GM21367 (cell line): Measurements from ENCODE around the gene PDE4D.
"Not testable (repeated sequence)": the region's sequence is repeated elsewhere in the genome, so short reads cannot be mapped to it uniquely, and the experiment has no call there.

ENCODE experiments used
- ATAC-seq: cut with Tn5 transposase; IDR thresholded peaks from one replicate; pipeline ENCODE4 v1.9.1; 2021; ENCODE audit not compliant: unreplicated experiment

Gene PDE4D

DNA sequence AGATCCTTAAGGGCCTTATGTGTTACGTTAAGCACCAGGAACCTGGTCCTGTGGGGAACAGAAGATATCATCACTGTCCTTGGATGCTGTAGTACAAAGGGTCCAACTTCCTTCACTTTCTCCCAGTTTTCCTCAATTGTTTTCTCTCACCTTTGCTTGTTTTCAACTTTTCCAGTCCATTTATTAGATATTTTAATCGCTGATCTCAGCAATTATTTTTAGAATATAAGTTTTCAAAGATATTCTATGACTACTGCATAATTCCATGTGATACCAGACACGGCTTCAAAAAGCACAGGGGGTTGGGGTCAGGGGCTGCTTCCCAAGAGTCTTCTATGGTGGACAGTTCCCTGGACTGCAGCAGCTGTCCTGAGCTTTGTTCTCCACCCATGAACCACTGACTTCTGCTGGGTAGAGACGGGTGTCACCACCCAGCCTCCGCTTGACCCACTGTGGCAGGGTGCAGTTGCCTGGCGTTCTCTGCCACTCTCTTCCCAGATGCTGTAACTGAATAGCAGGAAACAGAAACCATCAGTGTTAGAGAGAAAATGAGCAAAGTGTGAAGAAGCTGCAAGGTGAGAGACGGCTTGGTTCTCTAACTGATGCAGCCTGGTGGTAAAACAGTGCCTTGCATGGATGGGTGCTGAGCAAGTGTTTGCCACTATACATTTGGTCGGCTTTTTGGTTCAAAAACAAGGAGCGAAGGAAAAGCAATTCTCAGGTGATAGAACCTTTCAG, 927.7 kb downstream of the PDE4D start:
- ATAC-seq: no peak

DNA sequence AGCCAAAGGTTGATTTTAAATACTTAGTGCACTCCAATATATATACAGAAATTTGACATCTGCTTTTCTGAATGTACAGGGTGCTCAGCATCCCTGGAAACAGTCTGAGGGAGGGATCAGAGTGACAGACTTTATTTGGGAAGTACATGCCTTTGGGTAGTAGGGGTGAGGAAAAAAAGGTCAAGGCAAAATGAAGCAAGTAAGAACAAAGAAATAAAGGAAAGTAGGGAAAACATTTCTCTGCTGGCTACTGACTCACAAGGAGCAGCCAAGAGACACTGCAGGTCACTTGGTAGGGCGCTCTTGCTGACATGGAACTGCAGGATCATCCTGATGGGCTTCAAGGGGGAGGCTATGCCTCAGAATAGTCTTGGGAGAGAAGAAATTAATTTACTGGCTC, 929.7 kb downstream of the PDE4D start:
- ATAC-seq: no peak

DNA sequence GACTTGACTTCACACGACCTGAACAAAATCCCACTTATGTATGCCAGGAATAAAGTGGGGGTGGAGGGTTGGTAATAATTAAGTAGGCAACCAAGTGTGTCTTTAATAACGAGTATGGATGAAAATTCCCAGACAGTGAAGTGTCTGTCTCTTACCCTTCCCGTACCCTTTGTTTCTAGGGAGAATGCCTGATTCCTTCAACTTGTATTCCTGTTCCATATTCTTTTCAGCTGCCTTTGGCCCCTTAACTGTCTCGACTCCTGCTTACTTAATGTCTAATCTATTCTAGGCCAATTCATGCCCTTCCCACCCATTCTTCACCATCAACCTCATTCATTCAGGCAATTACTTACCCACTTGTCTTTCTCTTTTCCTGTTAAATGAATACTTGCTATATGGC, 930.2 kb downstream of the PDE4D start:
- ATAC-seq: no peak

DNA sequence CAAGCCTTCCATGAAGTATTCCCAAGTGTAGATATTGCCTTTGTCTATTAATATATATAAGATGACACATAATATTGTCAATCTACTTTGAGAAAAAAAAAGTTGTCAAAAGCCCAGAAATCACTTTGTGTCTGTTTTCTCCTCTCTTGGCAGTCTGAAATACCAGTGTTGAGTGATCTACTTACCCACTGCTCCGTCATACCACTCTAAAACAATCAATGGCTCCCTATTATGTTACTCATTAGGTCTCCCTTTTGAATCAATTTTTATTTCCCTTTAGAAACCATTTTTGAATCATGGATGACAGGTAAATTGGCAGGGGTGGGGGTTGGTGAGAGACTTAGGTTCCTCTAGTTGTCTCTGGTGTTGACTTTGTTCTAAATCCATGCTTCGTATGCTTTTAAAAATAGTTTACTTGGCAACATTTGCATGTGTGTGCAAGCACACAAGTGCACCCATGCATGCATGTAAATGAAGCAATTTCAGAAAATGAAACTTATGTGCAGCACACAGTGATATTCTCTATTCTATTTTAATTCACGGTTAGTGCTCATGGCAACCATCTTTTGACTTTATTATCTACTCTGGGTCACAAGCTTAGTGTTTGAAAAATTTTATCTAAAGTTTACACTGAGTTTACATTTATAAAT, 931.8 kb downstream of the PDE4D start:
- ATAC-seq: peak; percentile 57

DNA sequence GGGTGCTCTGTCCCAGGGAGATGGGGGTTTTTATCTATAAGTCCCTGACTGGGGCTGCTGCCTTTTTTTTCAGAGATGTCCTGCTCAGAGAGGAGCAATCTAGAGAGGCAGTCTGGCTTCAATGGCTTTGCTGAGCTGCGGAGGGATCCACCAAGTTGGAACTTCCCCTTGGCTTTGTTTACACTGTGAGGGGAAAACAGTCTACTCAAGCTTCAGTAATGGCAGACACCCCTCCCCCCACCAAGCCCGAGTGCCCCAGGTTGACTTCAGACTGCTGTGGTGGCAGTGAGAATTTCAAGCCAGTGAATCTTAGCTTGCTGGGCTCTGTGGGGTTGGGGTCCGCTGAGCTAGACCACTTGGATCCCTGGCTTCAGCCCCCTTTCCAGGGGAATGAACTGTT, 934.8 kb downstream of the PDE4D start:
- no peak for ATAC-seq

DNA sequence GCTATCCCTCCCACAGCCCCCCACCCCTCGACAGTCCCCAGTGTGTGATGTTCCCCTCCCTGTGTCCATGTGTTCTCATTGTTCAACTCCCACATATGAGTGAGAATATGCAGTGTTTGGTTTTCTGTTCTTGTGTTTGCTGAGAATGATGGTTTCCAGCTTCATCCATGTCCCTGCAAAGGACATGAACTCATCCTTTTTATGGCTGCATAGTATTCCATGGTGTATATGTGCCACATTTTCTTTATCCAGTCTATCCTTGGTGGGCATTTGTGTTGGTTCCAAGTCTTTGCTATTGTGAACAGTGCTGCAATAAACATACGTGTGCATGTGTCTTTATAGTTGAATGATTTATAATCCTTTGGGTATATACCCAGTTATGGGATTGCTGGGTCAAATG, 940.3 kb downstream of the PDE4D start:
- not testable (repeated sequence) for ATAC-seq

DNA sequence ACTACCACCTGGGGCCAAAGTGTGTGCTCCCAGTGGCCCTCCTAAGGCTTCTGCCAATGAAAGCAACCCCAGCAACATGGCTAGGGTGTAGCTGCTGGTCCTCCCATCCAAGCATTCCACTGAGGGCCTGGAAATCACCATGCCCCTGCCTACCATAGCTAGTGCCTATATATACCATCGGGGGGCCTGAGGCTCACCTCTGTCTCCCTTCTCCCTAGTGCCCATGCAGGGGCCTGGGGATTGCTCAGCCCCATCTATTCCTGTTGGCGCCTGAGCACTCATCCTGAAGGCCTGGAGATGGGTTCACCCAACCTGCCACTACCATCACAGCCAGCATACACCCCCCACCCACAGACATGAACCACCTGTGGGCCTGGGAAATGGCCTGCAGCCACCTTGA, 943.3 kb downstream of the PDE4D start:
- ATAC-seq: no peak

DNA sequence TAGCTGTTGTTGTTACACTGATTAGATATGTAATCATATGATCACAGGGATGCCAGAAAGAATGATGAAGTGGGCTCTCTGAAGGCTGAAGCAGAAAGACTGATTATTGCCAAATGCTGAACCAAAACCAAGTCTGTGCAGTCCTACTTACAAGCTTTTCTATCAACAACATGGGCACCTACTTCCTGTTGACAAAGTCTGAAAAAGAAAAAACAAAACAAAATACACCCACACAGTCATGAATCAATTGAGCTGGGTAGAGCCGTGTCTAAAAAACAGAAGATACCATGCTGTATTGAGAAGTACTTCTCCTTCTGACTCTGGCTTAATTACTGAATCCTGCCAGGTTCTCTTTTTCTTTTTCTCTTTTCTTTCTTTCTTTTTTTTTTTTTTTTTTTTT, 947.3 kb downstream of the PDE4D start:
- no peak for ATAC-seq

DNA sequence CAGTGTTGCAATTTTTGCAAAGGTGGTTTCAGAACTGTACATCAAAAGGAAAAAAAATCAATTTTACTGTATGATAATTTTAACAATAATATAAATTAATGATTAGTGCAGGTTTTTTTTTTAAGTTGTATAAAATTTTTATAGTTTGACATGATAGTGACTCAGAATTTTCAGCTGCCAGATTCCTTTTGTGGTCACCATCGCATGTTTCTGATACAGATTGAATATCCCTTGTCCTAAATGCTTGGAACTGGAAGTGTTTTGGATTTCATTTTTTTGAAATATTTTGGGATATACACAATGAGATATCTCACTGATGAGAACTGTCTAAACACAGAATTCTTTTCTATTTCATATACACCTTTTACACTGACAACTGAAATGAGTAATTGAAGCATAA, 949.3 kb downstream of the PDE4D start:
- no peak for ATAC-seq

DNA sequence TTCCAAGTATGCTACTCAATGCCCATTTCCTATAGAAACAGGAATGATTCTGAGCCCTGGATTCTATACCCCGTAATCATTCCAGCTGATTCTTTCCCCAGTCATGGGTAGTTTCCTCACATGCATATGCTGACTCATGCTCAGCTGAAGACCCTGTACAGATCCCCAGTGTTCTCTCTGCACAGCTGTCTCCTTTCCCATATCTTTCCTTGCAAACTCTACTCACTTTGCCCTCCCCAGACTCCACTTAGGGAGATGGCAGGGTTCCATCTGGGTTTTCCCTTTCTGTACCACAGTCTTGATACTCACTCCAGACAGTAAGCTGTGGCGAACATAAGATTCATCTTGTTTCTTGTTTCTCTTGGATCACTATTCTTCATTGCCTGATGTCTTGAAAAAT, 953.1 kb downstream of the PDE4D start:
- ATAC-seq: no peak

DNA sequence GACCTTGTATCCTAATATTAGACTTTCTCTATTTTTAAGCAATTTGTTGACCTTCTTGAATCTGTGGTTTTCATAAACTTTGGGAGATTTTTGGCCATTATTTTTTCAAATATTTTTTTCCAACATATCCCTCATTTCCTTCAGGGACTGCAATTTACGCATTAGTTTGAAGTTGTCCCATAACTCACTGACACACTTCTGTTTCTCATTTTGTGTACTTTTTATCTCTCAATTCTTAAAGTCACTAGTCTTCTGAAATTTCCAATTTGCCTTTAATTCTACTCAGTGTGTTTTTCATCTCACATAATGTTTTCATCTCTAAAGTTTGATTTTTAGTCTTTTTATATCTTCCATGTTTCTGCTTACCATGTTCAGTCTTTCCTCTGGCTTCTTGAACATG, 953.9 kb downstream of the PDE4D start:
- no peak for ATAC-seq

DNA sequence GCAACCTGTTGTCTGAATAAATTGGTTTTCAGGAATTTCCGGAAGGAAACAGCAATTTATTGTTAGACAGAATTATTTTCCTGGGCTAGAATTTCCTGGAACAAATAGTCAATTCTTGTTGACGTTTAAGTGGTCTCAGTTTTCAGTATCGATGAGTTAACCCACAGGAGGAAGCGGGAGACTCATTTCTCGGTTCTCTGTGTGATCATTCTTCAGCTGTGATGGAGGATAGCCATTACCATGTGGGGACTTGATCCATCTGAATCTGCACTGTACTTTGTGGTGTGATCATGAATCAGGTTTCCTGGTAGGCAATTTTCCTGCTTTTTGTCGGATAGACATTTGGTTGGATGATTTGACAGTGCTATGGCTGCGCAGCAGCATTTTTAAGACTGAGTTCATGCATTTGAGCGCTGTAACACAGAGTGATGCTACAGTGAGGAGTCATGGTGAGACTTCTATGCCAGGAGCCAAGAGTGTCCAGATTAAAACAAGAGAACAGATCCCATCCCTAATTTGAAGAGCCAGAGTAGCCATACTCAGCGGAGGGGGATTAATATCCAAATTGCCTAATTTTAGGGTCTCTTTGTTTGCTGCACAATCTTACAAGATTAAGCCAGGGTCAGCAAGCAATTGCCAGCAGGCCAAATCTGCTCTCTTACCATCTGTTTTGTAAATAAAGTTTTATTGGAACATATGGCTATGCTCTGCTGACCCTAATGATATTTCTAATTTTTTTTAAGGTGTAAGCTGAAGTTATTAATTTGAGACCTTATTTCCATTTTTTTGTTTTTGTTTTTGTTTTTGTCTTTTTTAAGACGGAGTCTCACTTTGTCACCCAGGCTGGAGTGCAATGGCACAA, 954.7 kb downstream of the PDE4D start:
- no peak for ATAC-seq

DNA sequence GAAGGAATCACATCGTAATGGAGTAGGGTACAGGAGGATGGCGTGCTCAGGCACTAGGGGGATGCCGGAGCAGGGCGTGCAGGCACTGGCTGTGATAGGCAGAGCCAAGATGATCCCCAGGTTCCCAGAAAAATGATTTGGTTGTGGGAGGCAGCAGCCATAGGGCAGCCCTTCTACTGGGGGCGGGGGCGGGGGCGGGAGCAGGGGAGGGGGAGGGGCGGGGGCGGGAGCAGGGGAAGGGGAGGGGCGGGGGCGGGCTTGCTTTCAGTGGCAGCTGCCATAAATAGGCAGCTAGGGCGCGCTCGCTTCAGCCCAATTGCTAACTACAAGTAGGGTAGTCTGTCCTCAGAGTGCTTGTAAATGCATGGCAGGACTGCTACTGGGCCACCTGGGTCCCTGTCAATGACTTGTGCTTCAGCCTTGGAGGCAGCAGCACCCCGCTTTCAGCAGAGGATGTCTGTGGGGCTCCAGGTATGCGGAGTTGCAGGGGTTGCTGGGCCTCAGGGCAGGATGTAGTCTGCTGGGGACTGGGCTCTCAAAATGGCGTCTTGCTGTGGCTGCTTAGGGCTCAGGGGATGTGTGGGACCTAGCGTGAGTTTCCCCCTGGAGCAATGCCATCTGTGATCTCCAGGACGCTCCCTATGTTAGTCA, 956.4 kb downstream of the PDE4D start:
- ATAC-seq: no peak

DNA sequence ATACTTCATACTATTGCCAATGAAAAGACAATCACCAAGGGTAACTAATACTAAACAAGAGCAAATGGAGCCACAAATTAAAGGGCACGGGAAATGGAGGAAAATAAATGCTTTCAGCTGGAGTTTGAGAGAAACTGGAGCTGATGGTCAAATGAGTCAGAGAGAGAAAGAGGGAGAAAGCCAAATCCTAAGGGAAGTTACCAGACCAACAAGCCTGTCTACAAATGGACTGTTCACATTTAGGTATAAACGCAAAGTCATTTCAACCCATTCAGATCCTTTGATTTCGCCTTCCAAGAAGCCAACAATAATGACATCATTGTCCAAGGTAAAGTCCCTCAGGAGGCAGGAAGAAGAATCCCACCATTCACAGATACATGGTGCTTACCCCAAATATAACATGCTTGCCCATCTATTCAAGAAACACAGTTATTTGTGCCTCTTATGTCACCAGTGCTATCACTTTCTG, 958.9 kb downstream of the PDE4D start:
- no peak for ATAC-seq

DNA sequence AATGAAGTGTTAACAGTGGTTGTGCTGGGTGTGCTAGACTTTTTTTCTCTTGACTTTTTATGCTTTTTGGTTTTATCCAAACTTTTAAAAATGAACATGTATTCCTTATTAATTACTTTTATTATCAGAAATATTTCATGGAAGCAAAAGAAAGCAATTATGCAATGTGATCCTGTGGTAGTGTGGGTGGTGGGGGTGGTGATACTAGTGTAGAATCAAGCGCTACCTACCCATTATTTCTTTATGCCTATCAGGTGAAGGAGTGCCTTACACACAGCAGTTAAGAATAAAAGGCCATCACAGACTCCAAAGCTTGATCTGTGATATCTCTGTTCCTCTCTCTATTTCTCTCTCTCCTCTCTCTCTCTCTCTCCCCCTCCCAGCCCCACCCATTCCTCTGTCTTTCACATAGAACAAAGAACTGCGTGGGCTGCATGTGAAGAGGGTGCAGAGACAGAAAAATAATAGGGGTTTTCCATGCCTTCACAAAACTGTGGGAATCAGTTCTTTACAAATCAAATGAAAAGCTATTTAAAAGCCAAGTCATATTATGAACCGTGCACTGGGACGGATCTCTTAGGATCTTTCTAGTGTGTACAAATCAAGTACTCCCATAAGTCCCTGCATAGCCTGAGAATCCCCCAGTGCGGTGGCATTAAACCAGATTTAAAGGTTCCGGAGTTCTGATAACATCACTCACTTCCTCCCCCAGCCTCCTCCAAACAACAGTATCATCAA, 959.5 kb downstream of the PDE4D start:
- no peak for ATAC-seq

DNA sequence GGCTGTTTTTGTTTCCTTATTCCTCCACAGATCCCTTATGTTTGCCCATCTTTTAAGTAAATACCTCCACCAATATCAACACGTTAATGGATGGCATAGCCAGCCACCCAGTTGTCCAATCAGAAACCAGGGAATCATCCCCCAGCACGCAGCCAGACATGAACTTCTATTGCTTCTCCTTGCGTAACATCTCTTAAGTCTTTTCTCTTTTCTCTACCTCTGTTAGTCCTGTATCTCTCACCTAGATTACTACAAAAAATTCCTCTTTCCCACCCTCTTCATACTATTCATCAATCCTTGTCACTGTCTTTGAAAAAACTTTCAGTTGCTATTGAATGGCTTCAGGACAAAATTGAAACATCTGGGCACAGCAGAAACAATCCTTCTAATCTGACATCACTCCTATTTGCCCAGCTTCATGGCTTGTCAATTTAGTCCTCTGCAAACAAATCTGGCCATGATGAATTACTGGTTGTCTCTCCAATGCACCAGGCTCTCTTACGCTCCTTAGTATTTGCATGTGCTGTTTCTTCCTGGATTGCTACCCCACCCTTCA, 961.4 kb downstream of the PDE4D start:
- no peak for ATAC-seq

DNA sequence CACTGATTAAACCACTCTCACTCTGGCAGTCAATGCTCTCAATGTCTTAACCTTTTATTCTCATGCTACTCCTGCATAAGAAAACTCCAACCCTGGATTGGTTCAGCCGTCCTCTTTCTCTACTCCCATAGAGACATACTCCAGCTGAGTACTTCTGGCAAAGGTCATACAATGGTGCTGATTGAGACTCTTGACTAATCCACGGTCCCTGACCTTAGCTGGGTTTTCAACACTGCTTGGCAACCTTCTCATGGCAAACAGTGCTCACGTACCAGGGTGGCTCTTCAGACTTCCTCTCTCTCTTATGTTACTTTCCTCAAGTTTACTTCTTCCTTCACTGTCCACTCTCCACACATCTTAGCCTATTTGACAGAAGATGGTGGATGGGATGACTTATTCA, 963.0 kb downstream of the PDE4D start:
- ATAC-seq: no peak

DNA sequence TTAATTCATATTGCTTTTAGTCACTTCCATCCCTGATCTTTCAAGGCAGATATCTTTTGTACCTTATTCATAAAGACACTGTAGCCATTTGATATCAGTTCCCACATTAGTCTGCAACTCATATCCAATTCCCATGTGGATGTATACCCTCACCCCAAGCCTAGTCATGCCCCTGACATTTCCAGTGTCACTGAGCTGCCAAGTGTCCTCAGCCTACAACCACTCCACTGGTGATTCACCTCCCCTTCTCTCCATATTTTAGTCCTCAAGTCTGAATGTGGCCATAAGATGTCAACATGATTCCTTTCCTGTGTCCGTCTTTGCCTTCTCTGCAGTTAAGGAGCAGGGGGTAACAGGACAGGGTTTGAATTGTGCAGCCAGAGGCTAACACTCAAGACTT, 963.8 kb downstream of the PDE4D start:
- no peak for ATAC-seq

DNA sequence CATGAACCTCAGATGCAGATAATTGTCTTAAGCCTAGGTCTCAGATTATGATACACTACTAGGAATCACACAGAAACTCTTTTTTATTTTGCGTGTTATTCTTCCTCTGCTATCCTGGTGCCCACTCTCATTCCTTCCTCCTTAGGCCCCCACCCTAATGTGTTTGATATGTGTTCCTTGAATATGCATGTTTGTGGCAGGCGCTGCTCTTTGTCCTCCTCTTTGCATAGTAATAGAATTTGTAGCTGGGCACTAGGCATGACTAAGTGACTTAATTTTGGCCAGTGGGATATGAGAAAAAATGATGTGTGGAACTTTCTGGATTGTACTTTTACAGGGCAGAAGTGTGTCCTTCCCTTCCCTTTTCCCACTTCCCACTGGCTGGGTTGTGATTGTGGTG, 965.6 kb downstream of the PDE4D start:
- no peak for ATAC-seq

DNA sequence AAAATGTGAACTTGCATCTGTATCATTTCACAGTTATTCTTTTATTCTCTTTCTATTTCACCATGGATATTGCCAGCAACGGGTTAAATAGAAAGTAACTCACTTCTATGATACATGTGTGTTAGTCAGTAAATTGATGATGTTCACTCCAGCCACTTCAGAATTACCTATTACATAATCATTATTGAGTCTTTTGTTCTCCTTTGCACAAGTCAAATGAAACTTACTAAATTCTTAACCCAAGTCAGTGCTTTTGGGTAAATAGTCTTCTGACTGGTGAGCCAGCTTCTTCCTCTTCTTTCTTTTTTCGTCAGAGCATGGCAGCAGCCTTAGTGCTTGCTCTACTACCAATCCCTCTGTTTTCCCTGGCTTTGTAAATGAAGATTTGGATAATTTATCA, 966.3 kb downstream of the PDE4D start:
- ATAC-seq: no peak
